ENCODE measurements around the gene PHKA1. TPM values are rescaled to one million over a fixed set of nuclear protein-coding genes. Genes with fewer than 3 reads are reported as not detected.
"Not testable (repeated sequence)": the region's sequence is repeated elsewhere in the genome, so short reads cannot be mapped to it uniquely, and the experiment has no call there.

Gene PHKA1
- total and polyA plus RNA-seq, 2 donors = 2.1 to 14.1 TPM

DNA sequence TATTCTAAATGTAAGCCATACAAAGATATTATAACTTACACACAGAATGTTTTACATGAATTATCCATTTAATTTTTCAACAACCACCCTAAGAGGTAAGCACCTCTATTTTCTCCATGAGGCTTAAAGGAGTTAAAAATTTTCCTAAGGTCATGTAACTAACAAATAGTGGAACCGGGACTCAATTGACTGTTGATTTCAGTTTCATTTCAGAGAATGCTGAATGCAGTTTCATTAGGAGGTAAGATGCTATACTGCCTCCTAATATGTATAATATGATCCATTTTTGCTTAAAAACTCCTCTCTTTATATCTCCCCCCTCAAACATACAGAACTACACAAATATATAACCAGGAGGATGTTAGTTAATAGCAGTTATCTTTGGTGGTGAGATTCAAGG, 29.1 kb downstream of the PHKA1 start:
- Histone ChIP-seq H3K4me3 (ENCODE audit: low read length in 2 of 2) (no peak overlapping the region), H3K9me3 (ENCODE audit: control insufficient read depth in 2 of 2, insufficient read depth in 1 of 2, low read length in 1 of 2) (no peaks in the 10 kb centered on the region), H3K27me3 (ENCODE audit: control insufficient read depth in 2 of 2, insufficient read depth in 1 of 2, low read length in 1 of 2) (no peaks in the 10 kb centered on the region), H3K27ac (ENCODE audit: low read depth in 1 of 2, low read length in 1 of 2) (no peak overlapping the region), H3K4me1 (ENCODE audit: control insufficient read depth in 2 of 2, insufficient read depth in 2 of 2, low read length in 2 of 2) (no peaks in the 10 kb centered on the region), H3K36me3 (ENCODE audit: control insufficient read depth in 2 of 2, insufficient read depth in 2 of 2, low read length in 1 of 2) (no peaks in the 10 kb centered on the region)
- WGBS = 88% methylated on average over 1 of the region's 1 CpG
- DNase-seq (ENCODE audit: low read depth in 6 of 9, low spot score in 9 of 9) = no peak

DNA sequence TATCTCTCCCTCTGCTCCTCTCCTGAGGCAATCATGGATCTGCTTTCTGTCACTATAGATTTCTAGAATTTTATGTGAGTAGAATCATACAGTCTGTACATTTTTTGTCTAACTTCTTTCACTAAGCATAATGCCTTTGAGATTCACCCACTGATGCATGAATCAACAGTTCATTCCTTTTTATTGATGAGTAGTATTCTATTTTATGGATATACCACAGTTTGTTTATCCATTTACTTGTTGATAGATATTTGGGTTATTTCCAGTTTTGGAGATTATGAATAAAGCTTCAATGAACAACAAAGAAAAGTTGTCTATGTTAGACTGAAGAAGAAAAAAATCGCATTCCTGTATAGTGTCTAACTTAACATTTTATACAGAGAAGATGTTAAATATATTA, 30.5 kb downstream of the PHKA1 start:
- Histone ChIP-seq H3K4me3 (ENCODE audit: low read length in 2 of 2) (no peak overlapping the region), H3K27ac (ENCODE audit: low read depth in 1 of 2, low read length in 1 of 2) (no peak overlapping the region), H3K9me3 (ENCODE audit: control insufficient read depth in 2 of 2, insufficient read depth in 1 of 2, low read length in 1 of 2) (no peaks in the 10 kb centered on the region), H3K27me3 (ENCODE audit: control insufficient read depth in 2 of 2, insufficient read depth in 1 of 2, low read length in 1 of 2) (no peaks in the 10 kb centered on the region), H3K36me3 (ENCODE audit: control insufficient read depth in 2 of 2, insufficient read depth in 2 of 2, low read length in 1 of 2) (no peaks in the 10 kb centered on the region), H3K4me1 (ENCODE audit: control insufficient read depth in 2 of 2, insufficient read depth in 2 of 2, low read length in 2 of 2) (no peaks in the 10 kb centered on the region)
- WGBS = 97% methylated on average over 1 of the region's 1 CpG
- DNase-seq (ENCODE audit: low read depth in 6 of 9, low spot score in 9 of 9) = no peak

DNA sequence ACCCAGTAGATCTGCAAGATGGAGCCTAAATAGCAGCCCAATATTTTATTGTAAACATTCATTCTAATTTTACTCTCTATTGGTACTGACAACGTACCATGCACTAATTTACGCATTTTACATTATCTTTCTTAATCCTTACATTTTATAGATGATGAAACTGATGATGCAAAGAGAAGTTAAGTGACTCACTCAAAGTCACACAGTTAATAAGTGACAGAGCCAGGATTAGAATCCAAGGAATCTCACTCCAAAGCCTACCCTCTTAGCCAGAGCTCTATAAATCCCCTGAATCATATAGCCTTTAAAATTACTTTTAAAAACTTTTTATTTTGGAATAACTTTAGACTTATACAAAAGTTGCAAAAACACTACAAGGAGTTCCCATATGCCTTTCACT, 37.6 kb downstream of the PHKA1 start:
- Histone ChIP-seq H3K4me1 (ENCODE audit: control insufficient read depth in 2 of 2, insufficient read depth in 2 of 2, low read length in 2 of 2) (no peaks in the 10 kb centered on the region), H3K36me3 (ENCODE audit: control insufficient read depth in 2 of 2, insufficient read depth in 2 of 2, low read length in 1 of 2) (no peaks in the 10 kb centered on the region)
- WGBS = 100% methylated on average over 2 of the region's 2 CpGs

DNA sequence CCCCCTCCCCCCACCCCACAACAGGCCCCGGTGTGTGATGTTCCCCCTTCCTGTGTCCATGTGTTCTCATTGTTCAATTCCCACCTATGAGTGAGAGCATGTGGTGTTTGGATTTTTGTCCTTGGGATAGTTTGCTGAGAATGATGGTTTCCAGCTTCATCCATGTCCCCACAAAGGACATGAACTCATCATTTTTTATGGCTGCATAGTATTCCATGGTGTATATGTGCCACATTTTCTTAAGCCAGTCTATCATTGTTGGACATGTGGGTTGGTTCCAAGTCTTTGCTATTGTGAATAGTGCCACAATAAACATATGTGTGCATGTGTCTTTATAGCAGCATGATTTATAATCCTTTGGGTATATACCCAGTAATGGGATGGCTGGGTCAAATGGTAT, 40.2 kb downstream of the PHKA1 start:
- 84% methylated on average over 1 of the region's 1 CpG for WGBS
- H3K4me3 ChIP-seq (ENCODE audit: low read length in 2 of 2); DNase-seq (ENCODE audit: low read depth in 6 of 9, low spot score in 9 of 9); H3K9me3 ChIP-seq (ENCODE audit: control insufficient read depth in 2 of 2, insufficient read depth in 1 of 2, low read length in 1 of 2); H3K36me3 ChIP-seq (ENCODE audit: control insufficient read depth in 2 of 2, insufficient read depth in 2 of 2, low read length in 1 of 2); H3K27me3 ChIP-seq (ENCODE audit: control insufficient read depth in 2 of 2, insufficient read depth in 1 of 2, low read length in 1 of 2); H3K4me1 ChIP-seq (ENCODE audit: control insufficient read depth in 2 of 2, insufficient read depth in 2 of 2, low read length in 2 of 2); H3K27ac ChIP-seq (ENCODE audit: low read depth in 1 of 2, low read length in 1 of 2): not testable (repeated sequence)

More for the DNA sequence above, 37.6 kb downstream of the PHKA1 start:
- Histone ChIP-seq H3K27ac (ENCODE audit: low read depth in 1 of 2, low read length in 1 of 2) (no peak overlapping the region), H3K27me3 (ENCODE audit: control insufficient read depth in 2 of 2, insufficient read depth in 1 of 2, low read length in 1 of 2) (no peaks in the 10 kb centered on the region), H3K4me3 (ENCODE audit: low read length in 2 of 2) (no peak overlapping the region), H3K9me3 (ENCODE audit: control insufficient read depth in 2 of 2, insufficient read depth in 1 of 2, low read length in 1 of 2) (no peaks in the 10 kb centered on the region)
- DNase-seq (ENCODE audit: low read depth in 6 of 9, low spot score in 9 of 9) = no peak

DNA sequence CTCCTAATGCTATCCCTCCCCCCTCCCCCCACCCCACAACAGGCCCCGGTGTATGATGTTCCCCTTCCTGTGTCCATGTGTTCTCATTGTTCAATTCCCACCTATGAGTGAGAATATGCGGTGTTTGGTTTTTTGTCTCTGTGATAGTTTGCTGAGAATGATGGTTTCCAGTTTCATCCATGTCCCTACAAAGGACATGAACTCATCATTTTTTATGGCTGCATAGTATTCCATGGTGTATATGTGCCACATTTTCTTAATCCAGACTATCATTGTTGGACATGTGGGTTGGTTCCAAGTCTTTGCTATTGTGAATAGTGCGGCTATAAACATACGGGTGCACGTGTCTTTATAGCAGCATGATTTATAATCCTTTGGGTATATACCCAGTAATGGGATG, 44.6 kb downstream of the PHKA1 start:
- not testable (repeated sequence) for DNase-seq (ENCODE audit: low read depth in 6 of 9, low spot score in 9 of 9); H3K4me1 ChIP-seq (ENCODE audit: control insufficient read depth in 2 of 2, insufficient read depth in 2 of 2, low read length in 2 of 2); H3K4me3 ChIP-seq (ENCODE audit: low read length in 2 of 2); H3K27ac ChIP-seq (ENCODE audit: low read depth in 1 of 2, low read length in 1 of 2); H3K27me3 ChIP-seq (ENCODE audit: control insufficient read depth in 2 of 2, insufficient read depth in 1 of 2, low read length in 1 of 2); H3K36me3 ChIP-seq (ENCODE audit: control insufficient read depth in 2 of 2, insufficient read depth in 2 of 2, low read length in 1 of 2); H3K9me3 ChIP-seq (ENCODE audit: control insufficient read depth in 2 of 2, insufficient read depth in 1 of 2, low read length in 1 of 2)
- 96% methylated on average over 4 of the region's 5 CpGs for WGBS

DNA sequence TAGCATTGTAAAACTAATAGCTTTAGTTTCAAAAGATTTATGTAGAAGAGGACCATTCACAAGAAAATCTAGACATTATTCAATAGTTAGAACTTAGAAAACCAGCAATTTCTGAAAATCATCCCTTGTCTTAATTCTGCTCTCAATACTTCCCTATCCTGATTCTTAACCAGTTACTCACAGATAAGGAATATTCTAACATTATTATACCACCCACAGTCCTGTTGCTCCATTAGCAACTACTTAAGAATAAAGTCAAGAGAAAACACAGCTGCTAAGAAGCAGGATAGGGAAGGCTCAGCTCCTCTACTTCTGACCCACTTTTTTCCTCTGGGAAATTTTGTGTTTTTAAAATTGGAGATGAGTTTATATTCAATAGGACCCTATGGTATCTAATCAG, 47.7 kb downstream of the PHKA1 start:
- H3K9me3 ChIP-seq (ENCODE audit: control insufficient read depth in 2 of 2, insufficient read depth in 1 of 2, low read length in 1 of 2) = no peaks in the 10 kb centered on the region
- no peak for DNase-seq (ENCODE audit: low read depth in 6 of 9, low spot score in 9 of 9)
- no peak overlapping the region for H3K27ac ChIP-seq (ENCODE audit: low read depth in 1 of 2, low read length in 1 of 2)
- H3K36me3 ChIP-seq (ENCODE audit: control insufficient read depth in 2 of 2, insufficient read depth in 2 of 2, low read length in 1 of 2) = no peaks in the 10 kb centered on the region
- no peaks in the 10 kb centered on the region for H3K4me1 ChIP-seq (ENCODE audit: control insufficient read depth in 2 of 2, insufficient read depth in 2 of 2, low read length in 2 of 2)
- no peaks in the 10 kb centered on the region for H3K27me3 ChIP-seq (ENCODE audit: control insufficient read depth in 2 of 2, insufficient read depth in 1 of 2, low read length in 1 of 2)
- H3K4me3 ChIP-seq (ENCODE audit: low read length in 2 of 2) = no peak overlapping the region

DNA sequence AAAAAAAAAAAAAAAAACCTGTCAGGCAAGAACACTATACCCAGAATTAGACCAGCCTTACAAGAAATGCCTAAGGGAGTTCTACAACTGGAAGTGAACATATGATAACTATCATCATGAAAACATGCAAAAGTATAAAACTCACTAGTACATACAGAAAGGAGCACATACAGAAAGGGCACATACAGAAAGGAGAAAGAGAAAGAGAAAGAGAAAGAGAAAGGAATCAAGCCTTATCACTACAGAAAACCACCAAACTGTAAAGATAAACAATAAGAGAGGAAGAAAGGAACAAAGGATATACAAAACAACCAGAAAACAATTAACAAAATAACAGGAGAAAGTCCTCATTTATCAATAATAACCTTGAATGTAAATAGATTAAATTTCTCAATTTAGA, 50.4 kb downstream of the PHKA1 start:
- Histone ChIP-seq H3K27me3 (ENCODE audit: control insufficient read depth in 2 of 2, insufficient read depth in 1 of 2, low read length in 1 of 2) (no peaks in the 10 kb centered on the region), H3K9me3 (ENCODE audit: control insufficient read depth in 2 of 2, insufficient read depth in 1 of 2, low read length in 1 of 2) (no peaks in the 10 kb centered on the region), H3K4me3 (ENCODE audit: low read length in 2 of 2) (no peak overlapping the region), H3K4me1 (ENCODE audit: control insufficient read depth in 2 of 2, insufficient read depth in 2 of 2, low read length in 2 of 2) (no peaks in the 10 kb centered on the region), H3K36me3 (ENCODE audit: control insufficient read depth in 2 of 2, insufficient read depth in 2 of 2, low read length in 1 of 2) (no peaks in the 10 kb centered on the region), H3K27ac (ENCODE audit: low read depth in 1 of 2, low read length in 1 of 2) (no peak overlapping the region)
- DNase-seq (ENCODE audit: low read depth in 6 of 9, low spot score in 9 of 9) = no peak

DNA sequence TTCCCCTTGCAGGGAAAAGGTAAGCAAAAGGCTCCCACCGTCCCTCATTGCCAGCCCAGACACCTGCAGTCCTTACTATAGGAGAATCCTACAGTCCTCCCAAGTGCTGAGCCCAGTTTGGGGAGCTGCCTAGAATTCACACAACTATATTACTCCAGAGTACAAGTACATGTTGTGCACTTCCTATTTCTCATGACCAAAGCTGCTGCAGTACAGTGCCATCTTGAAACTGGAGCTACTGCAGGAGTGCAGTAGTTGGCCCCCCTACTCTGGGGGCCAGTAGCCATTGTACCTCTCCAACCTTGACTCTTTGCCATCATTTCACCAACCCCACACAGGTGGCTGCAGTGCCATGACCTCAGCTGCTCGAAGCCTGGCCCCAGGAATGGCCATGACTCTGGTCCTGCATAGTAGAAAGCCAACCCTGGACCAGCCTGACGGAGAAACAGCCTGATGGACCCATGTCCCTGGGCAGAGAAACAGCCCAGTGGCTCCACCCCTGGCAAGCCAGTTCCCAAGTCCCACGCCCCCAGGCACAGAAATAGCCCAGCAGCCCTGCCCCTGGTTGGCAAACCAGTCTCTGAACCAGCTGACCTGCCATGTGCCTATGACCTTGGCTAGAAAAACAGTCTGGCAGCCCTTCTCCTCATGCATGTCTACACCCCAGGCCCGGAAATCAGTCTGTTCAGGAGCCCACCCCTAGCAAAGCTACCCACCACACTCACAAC, 51.9 kb downstream of the PHKA1 start:
- no peaks in the 10 kb centered on the region for H3K36me3 ChIP-seq (ENCODE audit: control insufficient read depth in 2 of 2, insufficient read depth in 2 of 2, low read length in 1 of 2)
- no peaks in the 10 kb centered on the region for H3K27me3 ChIP-seq (ENCODE audit: control insufficient read depth in 2 of 2, insufficient read depth in 1 of 2, low read length in 1 of 2)
- no peak overlapping the region for H3K4me3 ChIP-seq (ENCODE audit: low read length in 2 of 2)
- WGBS = 94% methylated on average over 5 of the region's 5 CpGs
- no peak overlapping the region for H3K27ac ChIP-seq (ENCODE audit: low read depth in 1 of 2, low read length in 1 of 2)
- no peaks in the 10 kb centered on the region for H3K4me1 ChIP-seq (ENCODE audit: control insufficient read depth in 2 of 2, insufficient read depth in 2 of 2, low read length in 2 of 2)
- DNase-seq (ENCODE audit: low read depth in 6 of 9, low spot score in 9 of 9) = no peak
- H3K9me3 ChIP-seq (ENCODE audit: control insufficient read depth in 2 of 2, insufficient read depth in 1 of 2, low read length in 1 of 2) = no peaks in the 10 kb centered on the region

DNA sequence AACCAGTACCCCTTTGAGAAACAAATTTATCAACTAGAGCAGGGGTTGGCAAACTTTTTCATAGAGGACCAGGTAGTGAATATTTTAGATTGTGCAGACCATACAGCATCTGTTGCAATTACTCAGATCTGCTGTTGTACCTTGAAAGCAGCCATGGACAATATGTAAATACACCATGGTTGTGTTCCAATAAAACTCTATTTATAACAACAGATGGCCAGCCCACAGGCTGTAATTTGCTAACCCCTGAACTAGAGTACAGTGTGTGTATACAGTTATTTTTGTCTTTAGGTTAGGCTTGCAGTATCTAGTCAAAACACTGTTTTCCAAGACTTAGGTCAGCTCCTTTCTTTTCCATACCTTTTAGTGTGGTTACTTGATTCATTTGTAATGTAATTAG, 54.4 kb downstream of the PHKA1 start:
- Histone ChIP-seq H3K4me3 (ENCODE audit: low read length in 2 of 2) (no peak overlapping the region), H3K36me3 (ENCODE audit: control insufficient read depth in 2 of 2, insufficient read depth in 2 of 2, low read length in 1 of 2) (no peaks in the 10 kb centered on the region), H3K27me3 (ENCODE audit: control insufficient read depth in 2 of 2, insufficient read depth in 1 of 2, low read length in 1 of 2) (no peaks in the 10 kb centered on the region), H3K9me3 (ENCODE audit: control insufficient read depth in 2 of 2, insufficient read depth in 1 of 2, low read length in 1 of 2) (no peaks in the 10 kb centered on the region), H3K27ac (ENCODE audit: low read depth in 1 of 2, low read length in 1 of 2) (no peak overlapping the region), H3K4me1 (ENCODE audit: control insufficient read depth in 2 of 2, insufficient read depth in 2 of 2, low read length in 2 of 2) (no peaks in the 10 kb centered on the region)
- no peak for DNase-seq (ENCODE audit: low read depth in 6 of 9, low spot score in 9 of 9)

DNA sequence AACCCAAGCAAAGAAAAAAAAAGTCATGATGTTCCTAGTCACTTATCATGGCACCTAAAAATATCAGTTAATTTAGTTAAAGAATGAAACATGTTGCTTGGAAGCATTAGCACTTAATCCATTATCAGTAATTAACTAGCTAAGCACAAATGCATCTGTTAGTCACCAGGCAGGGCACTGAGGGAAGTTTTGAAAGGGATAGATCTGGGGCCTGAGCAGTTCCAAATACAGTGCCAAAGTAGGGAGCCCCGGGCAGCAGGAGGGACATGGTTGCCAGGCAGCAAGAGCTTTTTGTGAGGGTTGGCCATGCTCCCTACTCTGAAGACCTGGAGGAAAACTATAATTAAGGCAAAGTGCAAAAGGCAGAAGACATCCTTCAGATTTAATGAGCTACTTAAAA, 62.0 kb downstream of the PHKA1 start:
- Histone ChIP-seq H3K4me3 (ENCODE audit: low read length in 2 of 2) (no peak overlapping the region), H3K27me3 (ENCODE audit: control insufficient read depth in 2 of 2, insufficient read depth in 1 of 2, low read length in 1 of 2) (no peaks in the 10 kb centered on the region), H3K36me3 (ENCODE audit: control insufficient read depth in 2 of 2, insufficient read depth in 2 of 2, low read length in 1 of 2) (no peaks in the 10 kb centered on the region), H3K9me3 (ENCODE audit: control insufficient read depth in 2 of 2, insufficient read depth in 1 of 2, low read length in 1 of 2) (no peaks in the 10 kb centered on the region), H3K4me1 (ENCODE audit: control insufficient read depth in 2 of 2, insufficient read depth in 2 of 2, low read length in 2 of 2) (no peaks in the 10 kb centered on the region), H3K27ac (ENCODE audit: low read depth in 1 of 2, low read length in 1 of 2) (no peak overlapping the region)
- 100% methylated on average over 1 of the region's 1 CpG for WGBS
- DNase-seq (ENCODE audit: low read depth in 6 of 9, low spot score in 9 of 9) = no peak

All from thymus (tissue), 11 donors.